Skeletal muscle satellite cell (primary cell): ENCODE data around the gene DDAH2. TPM values are rescaled to one million over a fixed set of nuclear protein-coding genes. Genes with fewer than 3 reads are reported as not detected.
A peak's percentile ranks its signal among the peaks of the same experiment; 100 is the strongest.

ENCODE experiments used
- H3K27me3 ChIP-seq: 2 replicates; pipeline ENCODE4 v1.7.0; 2013; ENCODE audit warnings: low read length; ENCODE audit not compliant: control insufficient read depth, insufficient read depth
- H3K36me3 ChIP-seq: 2 replicates; pipeline ENCODE4 v1.7.0; 2013; ENCODE audit warnings: mild to moderate bottlenecking, control low read depth, low read length; ENCODE audit not compliant: insufficient read depth
- H3K4me1 ChIP-seq: 2 replicates; pipeline ENCODE4 v1.7.0; 2013; ENCODE audit warnings: low read length; ENCODE audit not compliant: control insufficient read depth, insufficient read depth
- H3K4me2 ChIP-seq: 2 replicates; pipeline ENCODE4 v1.7.0; 2013; ENCODE audit warnings: mild to moderate bottlenecking, low read length
- H3K4me3 ChIP-seq: 2 replicates; pipeline ENCODE4 v1.7.0; 2013; ENCODE audit warnings: low read length
- H3K9ac ChIP-seq: 2 replicates; pipeline ENCODE4 v1.7.0; 2013; ENCODE audit warnings: mild to moderate bottlenecking, low read depth, low read length, moderate library complexity
- H3K9me3 ChIP-seq: replicated peaks from 2 replicates; pipeline ENCODE4 v1.7.0; 2013; ENCODE audit warnings: mild to moderate bottlenecking, control low read depth, low read length
- total RNA-seq: library from RNA; depleted of rRNA; stranded (reverse); fragments of >200 nt; gene quantifications from 2 replicates; pipeline ENCODE4 v1.2.3, GENCODE V29; 2012; rRNA removed

Gene DDAH2, protein sequence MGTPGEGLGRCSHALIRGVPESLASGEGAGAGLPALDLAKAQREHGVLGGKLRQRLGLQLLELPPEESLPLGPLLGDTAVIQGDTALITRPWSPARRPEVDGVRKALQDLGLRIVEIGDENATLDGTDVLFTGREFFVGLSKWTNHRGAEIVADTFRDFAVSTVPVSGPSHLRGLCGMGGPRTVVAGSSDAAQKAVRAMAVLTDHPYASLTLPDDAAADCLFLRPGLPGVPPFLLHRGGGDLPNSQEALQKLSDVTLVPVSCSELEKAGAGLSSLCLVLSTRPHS
- 24.0 and 28.4 TPM in 2 replicates for total RNA-seq

DNA sequence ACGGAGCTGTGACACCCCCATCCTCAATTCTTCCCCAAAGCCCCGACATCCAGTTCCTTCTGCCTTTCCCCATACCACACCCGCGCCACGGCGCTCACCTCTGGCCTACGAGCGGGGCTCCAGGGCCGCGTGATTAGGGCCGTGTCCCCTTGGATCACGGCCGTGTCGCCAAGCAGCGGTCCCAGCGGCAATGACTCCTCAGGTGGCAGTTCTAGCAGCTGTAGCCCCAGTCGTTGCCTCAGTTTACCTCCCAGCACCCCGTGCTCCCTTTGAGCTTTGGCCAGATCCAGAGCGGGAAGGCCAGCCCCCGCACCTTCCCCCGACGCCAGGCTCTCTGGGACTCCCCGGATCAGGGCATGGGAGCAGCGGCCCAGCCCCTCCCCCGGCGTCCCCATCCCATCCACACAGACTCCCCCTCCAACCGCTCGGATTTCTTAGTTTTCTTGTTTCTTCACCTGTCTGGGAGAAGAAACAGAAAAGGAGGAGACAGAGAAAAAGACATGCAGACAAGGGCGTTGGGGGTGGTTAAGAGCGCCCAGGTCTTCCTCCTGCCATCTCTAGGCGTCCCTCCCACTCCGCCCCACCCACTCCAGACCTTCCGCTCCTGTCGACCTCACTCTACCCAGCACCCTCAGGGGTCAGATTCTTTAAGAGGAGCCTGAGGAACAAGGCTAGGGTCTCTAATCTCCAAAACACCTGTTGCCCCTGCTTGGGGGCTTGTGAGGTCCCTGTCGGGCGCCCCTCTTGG, at the start of gene DDAH2:
TSS of gene DDAH2 (minus strand) at position 533 of the 748 bp plus-strand sequence. CDS start at position 395, 138 bp downstream.
- Histone ChIP-seq H3K4me3 (peak within 1 kb of the TSS; percentile 79), H3K4me1 (peaks cover 23% of the 10 kb centered on the region), H3K36me3 (peaks cover 57% of the 10 kb centered on the region), H3K9ac (peak within 1 kb of the TSS; percentile 89), H3K9me3 (no peaks in the 10 kb centered on the region), H3K27me3 (no peaks in the 10 kb centered on the region), H3K4me2 (peak within 1 kb of the TSS; percentile 90)

DNA sequence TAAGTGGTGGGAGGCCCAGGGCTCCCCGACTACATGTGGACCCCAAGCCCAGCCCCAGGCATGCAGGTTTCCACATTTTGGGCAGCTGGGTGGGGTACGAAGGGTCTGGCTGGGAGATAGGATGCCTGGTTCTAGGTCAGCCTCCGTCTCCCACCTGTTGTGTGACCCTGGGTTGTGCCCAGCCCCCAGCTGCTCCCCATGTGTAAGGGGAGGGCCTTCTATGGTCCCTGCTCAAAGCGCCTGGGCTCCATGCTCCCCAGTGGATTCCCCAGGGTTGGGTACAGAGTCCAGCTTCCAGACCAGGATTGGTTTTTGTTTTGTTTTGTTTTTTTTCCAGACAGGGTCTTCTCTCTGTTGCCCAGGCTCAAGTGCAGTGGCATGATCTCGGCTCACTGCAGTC, 49.1 kb upstream of the DDAH2 start:
- Histone ChIP-seq H3K27me3 (no peaks in the 10 kb centered on the region), H3K36me3 (peaks cover 52% of the 10 kb centered on the region), H3K4me2 (no peak overlapping the region), H3K9me3 (no peaks in the 10 kb centered on the region), H3K9ac (no peak overlapping the region), H3K4me1 (peaks cover 15% of the 10 kb centered on the region), H3K4me3 (no peak overlapping the region)

DNA sequence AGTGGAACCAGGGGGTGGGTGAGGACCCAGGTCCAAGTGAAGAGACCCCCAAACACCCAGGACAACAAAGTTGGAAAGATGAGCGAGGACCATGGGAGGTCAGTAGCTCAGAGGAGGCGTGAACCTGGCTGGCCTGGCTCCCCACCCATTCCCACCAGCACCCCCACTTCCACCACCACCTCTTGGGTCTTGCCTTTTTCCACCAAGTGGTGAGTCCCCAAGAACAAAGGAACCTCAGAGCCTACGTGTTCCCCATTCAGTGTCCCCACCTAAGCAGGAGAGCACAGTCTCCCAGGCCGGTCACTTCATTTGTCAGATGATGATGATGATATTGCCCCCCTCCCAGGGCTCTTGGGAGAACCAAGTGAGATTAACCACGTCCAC, 48.6 kb upstream of the DDAH2 start:
- H3K9ac ChIP-seq: no peak overlapping the region
- peaks cover 15% of the 10 kb centered on the region for H3K4me1 ChIP-seq
- H3K36me3 ChIP-seq: peaks cover 47% of the 10 kb centered on the region
- H3K4me2 ChIP-seq: peak overlapping the region; percentile 71
- no peak overlapping the region for H3K4me3 ChIP-seq
- H3K27me3 ChIP-seq: no peaks in the 10 kb centered on the region
- H3K9me3 ChIP-seq: no peaks in the 10 kb centered on the region

DNA sequence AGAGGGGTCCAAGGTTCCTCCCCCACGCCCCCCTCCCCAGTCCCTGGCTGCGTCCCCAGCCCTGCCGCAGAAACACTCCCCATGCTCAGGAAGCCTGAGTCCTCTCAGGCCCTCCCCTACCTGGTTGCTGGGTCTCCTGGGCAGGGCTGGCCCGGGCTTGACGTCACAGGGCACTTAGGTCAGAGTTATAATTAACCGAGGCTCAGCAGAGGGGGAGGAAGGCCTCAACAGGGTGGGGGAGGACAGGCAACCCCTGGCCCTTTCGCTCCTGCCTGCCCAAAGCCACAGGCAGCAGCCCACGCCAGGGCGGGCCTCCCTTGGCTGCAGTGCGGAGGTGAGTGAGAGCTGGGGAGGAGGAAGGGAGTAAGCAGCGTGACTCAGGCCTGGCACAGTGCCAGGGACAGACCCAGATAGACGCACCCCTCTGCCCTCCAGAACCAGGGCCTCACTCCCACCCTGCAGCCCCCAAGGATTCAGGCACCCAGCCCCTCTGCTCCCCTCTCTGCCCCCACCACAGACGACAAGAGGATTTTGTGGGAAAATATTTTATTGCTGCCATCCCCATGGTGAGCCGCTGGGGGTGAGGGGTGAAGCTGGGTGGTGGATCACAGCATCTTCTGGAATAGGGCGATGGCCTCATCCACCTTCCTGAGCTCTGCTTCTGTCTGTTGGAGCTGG, 48.0 kb upstream of the DDAH2 start, which contains the start of gene VWA7:
TSS of gene VWA7 (minus strand) at position 340 of the 678 bp plus-strand sequence. CDS start 549 bp downstream, outside the sequence.
- H3K9ac ChIP-seq: peak within 1 kb of the TSS; percentile 37
- no peaks in the 10 kb centered on the region for H3K9me3 ChIP-seq
- peaks cover 42% of the 10 kb centered on the region for H3K36me3 ChIP-seq
- H3K4me1 ChIP-seq: peaks cover 15% of the 10 kb centered on the region
- H3K4me3 ChIP-seq: peak within 1 kb of the TSS; percentile 48
- peak within 1 kb of the TSS; percentile 71 for H3K4me2 ChIP-seq
- no peaks in the 10 kb centered on the region for H3K27me3 ChIP-seq

DNA sequence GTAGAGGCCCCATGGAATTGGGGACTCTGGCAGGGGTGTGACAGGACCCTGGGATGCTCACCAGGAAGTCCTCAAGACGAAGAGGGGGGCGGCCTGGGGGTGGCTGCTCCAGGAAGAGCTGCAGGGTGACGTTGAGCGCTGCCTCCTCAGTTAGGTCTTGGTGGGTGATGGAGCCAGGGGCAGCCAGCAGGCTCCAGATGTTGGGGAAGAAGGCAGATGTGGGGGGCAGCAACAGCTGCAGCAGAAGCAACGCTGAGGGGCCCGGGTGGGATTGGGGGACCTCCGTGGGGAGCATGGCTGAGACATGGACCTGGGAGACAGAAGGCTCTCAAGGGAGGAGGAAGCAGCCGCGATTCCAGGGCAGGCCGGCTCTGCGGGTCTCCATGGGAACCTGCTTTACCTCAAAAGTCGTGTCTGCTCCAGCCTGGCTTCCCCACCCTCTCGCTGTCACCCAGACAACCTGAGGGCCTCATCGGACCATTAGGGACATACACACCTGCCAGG, 47.4 kb upstream of the DDAH2 start:
- Histone ChIP-seq H3K4me1 (peaks cover 15% of the 10 kb centered on the region), H3K9me3 (no peaks in the 10 kb centered on the region), H3K27me3 (no peaks in the 10 kb centered on the region), H3K4me2 (peak overlapping the region; percentile 71), H3K4me3 (peak overlapping the region; percentile 48), H3K9ac (peak overlapping the region; percentile 37), H3K36me3 (peaks cover 36% of the 10 kb centered on the region)

DNA sequence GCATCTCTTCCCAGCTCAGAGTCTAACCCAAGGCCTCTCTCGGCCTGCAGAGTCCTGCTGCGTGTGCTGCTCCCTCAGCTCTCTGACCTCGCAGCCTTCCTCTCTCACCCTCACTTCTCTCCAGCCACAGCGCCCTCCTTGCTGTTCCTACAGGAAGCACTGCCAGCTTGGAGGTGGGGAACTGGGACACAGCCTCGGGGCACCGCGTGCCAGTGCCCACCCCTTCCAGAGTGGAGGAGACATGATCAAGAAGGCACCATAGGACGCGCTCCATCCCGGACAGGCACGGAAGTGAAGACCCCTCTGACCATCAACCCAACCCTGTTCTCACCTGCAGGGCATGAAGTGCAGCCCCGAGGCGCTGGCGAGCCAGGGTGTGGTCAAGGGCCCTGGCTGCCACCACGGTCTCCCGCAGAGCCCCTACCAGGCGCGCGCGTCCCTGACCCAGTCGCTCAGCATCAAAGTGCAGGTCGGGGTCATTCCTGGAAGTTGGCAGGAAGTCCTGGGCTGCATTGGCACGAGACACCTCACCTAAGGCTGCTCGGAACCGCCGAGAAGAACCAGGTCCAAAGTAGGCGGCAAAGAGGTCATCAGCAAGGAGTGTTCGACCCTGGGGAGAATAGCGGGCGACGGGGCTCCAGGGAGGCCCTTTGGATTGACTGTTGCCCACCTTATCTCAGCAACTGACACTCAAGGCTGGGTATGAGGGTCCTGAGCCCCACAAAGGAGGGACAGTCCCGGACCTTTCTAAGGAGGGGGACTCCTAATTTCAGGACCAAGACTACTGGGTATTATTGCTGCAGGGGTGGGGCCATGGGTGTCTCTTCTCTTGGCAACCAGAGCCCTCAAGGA, 46.8 kb upstream of the DDAH2 start:
- Histone ChIP-seq H3K4me2 (no peak overlapping the region), H3K9ac (no peak overlapping the region), H3K9me3 (no peaks in the 10 kb centered on the region), H3K4me3 (no peak overlapping the region), H3K36me3 (peaks cover 32% of the 10 kb centered on the region), H3K4me1 (peaks cover 15% of the 10 kb centered on the region), H3K27me3 (no peaks in the 10 kb centered on the region)

DNA sequence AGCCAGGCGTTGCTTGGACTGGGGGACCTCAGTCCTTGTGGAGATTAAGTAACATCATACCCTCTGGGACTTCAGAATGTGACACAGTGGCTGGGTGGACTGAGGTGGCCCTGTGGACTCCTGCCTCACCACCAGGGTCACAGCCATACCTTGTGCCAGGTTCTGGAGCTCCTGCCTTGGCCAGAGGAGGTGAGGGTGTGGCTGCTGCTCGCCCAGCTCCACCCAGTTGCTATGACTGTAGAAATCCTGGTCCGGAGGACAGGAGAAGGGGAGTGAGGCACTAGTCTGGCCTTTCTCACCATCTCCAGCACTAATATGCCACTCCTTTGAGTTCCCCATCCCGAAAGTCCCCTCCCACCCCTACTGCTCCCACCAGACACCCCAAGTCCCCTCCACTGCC, 46.1 kb upstream of the DDAH2 start:
- H3K4me2 ChIP-seq: no peak overlapping the region
- H3K4me1 ChIP-seq: peaks cover 15% of the 10 kb centered on the region

DNA sequence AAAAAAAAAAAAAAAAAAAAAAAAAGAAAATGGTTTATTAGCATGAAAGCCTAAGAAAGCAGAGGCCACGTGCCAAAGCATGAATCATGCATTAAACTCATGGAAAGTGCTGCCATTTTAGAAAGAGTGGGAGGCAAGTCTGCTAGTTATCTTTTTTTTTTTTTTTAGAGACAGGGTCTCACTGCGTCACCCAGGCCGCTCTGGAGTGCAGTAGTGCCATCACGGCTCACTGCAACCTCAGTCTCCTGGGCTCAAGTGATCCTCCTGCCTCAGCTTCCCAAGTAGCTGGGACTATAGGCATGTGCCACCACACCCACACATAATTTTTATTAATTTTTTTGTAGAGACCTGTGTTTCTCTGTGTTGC, 42.9 kb upstream of the DDAH2 start:
- no peaks in the 10 kb centered on the region for H3K27me3 ChIP-seq
- H3K4me3 ChIP-seq: no peak overlapping the region
- no peak overlapping the region for H3K4me2 ChIP-seq
- no peaks in the 10 kb centered on the region for H3K36me3 ChIP-seq
- no peaks in the 10 kb centered on the region for H3K9me3 ChIP-seq
- no peak overlapping the region for H3K9ac ChIP-seq
- peaks cover 6% of the 10 kb centered on the region for H3K4me1 ChIP-seq

More for the DNA sequence above, 46.1 kb upstream of the DDAH2 start:
- no peaks in the 10 kb centered on the region for H3K27me3 ChIP-seq
- H3K36me3 ChIP-seq: peaks cover 25% of the 10 kb centered on the region
- H3K9me3 ChIP-seq: no peaks in the 10 kb centered on the region
- no peak overlapping the region for H3K9ac ChIP-seq
- no peak overlapping the region for H3K4me3 ChIP-seq

DNA sequence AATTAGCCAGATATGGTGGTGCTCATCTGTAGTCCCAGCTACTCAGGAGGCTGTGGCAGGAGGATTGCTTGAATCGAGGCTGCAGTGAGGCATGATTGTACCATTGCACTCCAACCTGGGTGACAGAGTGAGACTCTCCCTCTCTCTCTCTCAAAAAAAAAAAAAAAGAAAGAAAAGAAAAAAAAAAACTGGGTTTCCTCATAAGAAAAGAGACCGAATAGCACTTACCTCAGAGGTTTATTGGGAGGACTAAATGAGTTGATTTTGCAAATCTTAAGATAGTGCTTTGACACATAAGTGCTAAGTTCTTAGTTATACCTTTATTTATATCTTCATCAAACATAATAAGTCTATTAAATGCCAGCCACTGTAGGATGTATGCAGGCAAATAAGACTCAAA, 41.8 kb upstream of the DDAH2 start:
- no peaks in the 10 kb centered on the region for H3K9me3 ChIP-seq
- H3K36me3 ChIP-seq: no peaks in the 10 kb centered on the region
- H3K27me3 ChIP-seq: no peaks in the 10 kb centered on the region
- peaks cover 7% of the 10 kb centered on the region for H3K4me1 ChIP-seq
- no peak overlapping the region for H3K4me2 ChIP-seq
- no peak overlapping the region for H3K4me3 ChIP-seq
- no peak overlapping the region for H3K9ac ChIP-seq

DNA sequence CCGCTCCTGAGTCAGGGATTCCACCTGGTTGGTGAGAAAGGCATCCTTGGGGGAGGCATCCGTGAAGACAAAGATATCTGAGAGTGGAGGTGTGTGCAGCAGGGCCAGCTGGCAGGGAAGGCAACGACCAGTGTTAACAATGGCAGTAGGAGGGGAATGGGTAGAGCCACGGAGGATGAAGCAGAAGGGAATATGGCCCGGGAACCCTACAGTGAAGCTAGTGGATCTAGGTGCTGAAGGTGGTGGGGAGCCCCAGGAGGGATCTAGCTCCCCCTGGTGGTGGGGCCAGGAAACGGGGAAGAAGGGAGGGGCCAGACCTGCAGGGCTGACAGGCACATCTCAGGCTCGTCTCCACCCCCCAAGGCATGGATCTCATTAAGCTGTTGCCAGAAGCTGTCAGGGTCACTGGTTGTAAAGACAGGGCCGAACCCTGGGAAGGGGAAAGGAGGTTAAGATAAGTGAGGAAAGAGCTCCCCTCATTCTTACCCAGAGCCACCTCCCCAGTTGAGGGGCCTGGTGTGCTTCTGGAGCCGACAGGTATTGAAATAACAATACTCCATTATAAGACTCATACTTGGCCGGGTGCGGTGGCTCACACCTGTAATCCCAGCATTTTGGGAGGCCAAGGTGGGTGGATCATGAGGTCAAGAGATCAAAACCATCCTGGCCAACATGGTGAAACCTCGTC, 40.7 kb upstream of the DDAH2 start:
- Histone ChIP-seq H3K27me3 (no peaks in the 10 kb centered on the region), H3K4me2 (no peak overlapping the region), H3K4me3 (no peak overlapping the region), H3K36me3 (no peaks in the 10 kb centered on the region), H3K4me1 (peaks cover 7% of the 10 kb centered on the region), H3K9ac (no peak overlapping the region), H3K9me3 (no peaks in the 10 kb centered on the region)
